HepG2 (cell line): Measurements from ENCODE around the gene APOD. TPM values are rescaled to one million over a fixed set of nuclear protein-coding genes. Genes with fewer than 3 reads are reported as not detected.

ENCODE experiments used
- EP300 ChIP-seq, 3 experiments: sonication (generic) in 1 of 3; formaldehyde crosslinking in 1 of 3; IDR thresholded peaks; 2 replicates each; pipeline versions ENCODE4 v1.5.1 to v1.6.1; 2011 to 2020; ENCODE audit warnings: low read depth in 2 of 3, low read length in 2 of 3, borderline replicate concordance in 1 of 3, improper control_type of control experiment in 1 of 3, mild to moderate bottlenecking in 1 of 3, missing genetic modification reagents in 1 of 3, moderate library complexity in 1 of 3
- FOXP1 ChIP-seq, 2 experiments: fragments of 450-650 bp in 1 of 2; IDR thresholded peaks; 2 replicates each; pipeline ENCODE4 v1.6.1; 2017 to 2018; ENCODE audit warnings: antibody characterized with exemption in 1 of 2
- HOXA9 ChIP-seq: sonication (generic); formaldehyde crosslinking; IDR thresholded peaks from 2 replicates; pipeline ENCODE4 v1.8.1; 2022; ENCODE audit warnings: missing genetic modification reagents, mild to moderate bottlenecking, moderate library complexity, borderline replicate concordance
- MLLT10 ChIP-seq: sonication (generic); formaldehyde crosslinking; IDR thresholded peaks from 2 replicates; pipeline ENCODE4 v1.4.0; 2020; ENCODE audit warnings: missing genetic modification reagents
- MXD4 ChIP-seq: IDR thresholded peaks from 2 replicates; pipeline ENCODE4 v1.6.1; 2016; ENCODE audit warnings: mild to moderate bottlenecking, missing biosample characterization, missing genetic modification reagents
- SAP130 ChIP-seq: IDR thresholded peaks from 2 replicates; pipeline ENCODE4 v1.6.1; 2016; ENCODE audit warnings: low read depth
- SRSF1 ChIP-seq: fragments of 200-400 bp; formaldehyde crosslinking; optimal IDR thresholded peaks from 2 replicates; pipeline ENCODE3; 2017; ENCODE audit warnings: mild to moderate bottlenecking, low read depth, low read length, moderate library complexity
- TBX2 ChIP-seq: sonication (generic); formaldehyde crosslinking; IDR thresholded peaks from 2 replicates; pipeline ENCODE4 v1.5.0; 2020; ENCODE audit warnings: missing genetic modification reagents, mild to moderate bottlenecking, borderline replicate concordance
- TCF7 ChIP-seq: sonication (generic); IDR thresholded peaks from 2 replicates; pipeline ENCODE4 v1.6.1; 2016; ENCODE audit warnings: antibody characterized with exemption, low read depth
- TRIM24 ChIP-seq: sonication (generic); formaldehyde crosslinking; IDR thresholded peaks from 2 replicates; pipeline ENCODE4 v1.8.0; 2022; ENCODE audit warnings: mild to moderate bottlenecking, missing genetic modification reagents
- ZNF317 ChIP-seq: sonication (generic); formaldehyde crosslinking; IDR thresholded peaks from 2 replicates; pipeline ENCODE4 v1.5.0; 2020; ENCODE audit warnings: mild to moderate bottlenecking, missing genetic modification reagents
- ZNF34 ChIP-seq: sonication (generic); formaldehyde crosslinking; IDR thresholded peaks from 2 replicates; pipeline ENCODE4 v1.4.0; 2020; ENCODE audit warnings: mild to moderate bottlenecking, missing genetic modification reagents, borderline replicate concordance
- ZNF382 ChIP-seq: sonication (generic); formaldehyde crosslinking; IDR thresholded peaks from 2 replicates; pipeline ENCODE4 v1.5.0; 2020; ENCODE audit warnings: missing genetic modification reagents, mild to moderate bottlenecking, borderline replicate concordance
- ZNF878 ChIP-seq: sonication (generic); formaldehyde crosslinking; IDR thresholded peaks from 2 replicates; pipeline ENCODE4 v1.8.1; 2023; ENCODE audit warnings: mild to moderate bottlenecking, missing genetic modification reagents, moderate library complexity
- polyA plus RNA-seq, 8 experiments: library from polyadenylated mRNA; depleted of rRNA in 3 of 8; stranded (reverse) in 7 of 8; unstranded in 1 of 8; fragments of >200 nt; fragmentation: Illumina TruSeq in 4 of 8; extraction: Trizol in 4 of 8; gene quantifications; 2 replicates each; pipeline versions ENCODE4 v1.2.1 to v1.2.3, GENCODE V29; 2011 to 2016; ENCODE audit warnings: low read depth in 4 of 8, missing spikeins in 1 of 8, mixed read lengths in 1 of 8; ENCODE audit not compliant: insufficient read depth in 1 of 8
- total RNA-seq, 5 experiments: library from RNA; depleted of rRNA; stranded (reverse); fragments of >200 nt; fragmentation: Illumina TruSeq; extraction: Trizol; gene quantifications; 2 replicates each; pipeline ENCODE4 v1.2.3, GENCODE V29; 2016; ENCODE audit warnings: low read depth in 1 of 5
- TF ChIP-seq, protein P1 (sequence below): sonication (generic); formaldehyde crosslinking; IDR thresholded peaks from 2 replicates; pipeline ENCODE4 v1.5.0; 2020; ENCODE audit warnings: missing genetic modification reagents, mild to moderate bottlenecking, borderline replicate concordance
- TF ChIP-seq, protein P2 (sequence below), 2 experiments: sonication (generic) in 1 of 2; formaldehyde crosslinking in 1 of 2; IDR thresholded peaks; 2 replicates each; pipeline versions ENCODE4 v1.4.0 to v1.6.1; 2016 to 2020; ENCODE audit warnings: borderline replicate concordance in 1 of 2, low read depth in 1 of 2, mild to moderate bottlenecking in 1 of 2, missing genetic modification reagents in 1 of 2

The APOD gene
- total and polyA plus RNA-seq, 2 of the 13 experiments (the other 11 are each of a cell fraction or from before 2014, with no cell fraction given), result not detected

- TF ChIP-seq TRIM24 (CRISPR knock-in tag) (no peak), ZNF878 (CRISPR knock-in tag) (peak; percentile 90), EP300 (IDR thresholded peaks at IDR 0.05; ENCODE audit: low read depth in 2 of 2, low read length in 2 of 2) (no peak), EP300 (CRISPR knock-in tag; IDR thresholded peaks at IDR 0.05; ENCODE audit: borderline replicate concordance) (peak; percentile 29; the same call in 1 of the 2 replicates), TBX2 (CRISPR knock-in tag) (peak; percentile 12; the same call in 1 of the 2 replicates), SAP130 (CRISPR knock-in tag) (peak; percentile 65), ZNF317 (peak; percentile 61; the same call in 1 of the 2 replicates), ZNF382 (CRISPR knock-in tag) (no peak), TCF7 (peak; percentile 57; the same call in 1 of the 2 replicates), SRSF1 (no peak), ZNF34 (CRISPR knock-in tag) (no peak), MLLT10 (CRISPR knock-in tag) (no peak), FOXP1 (IDR thresholded peaks at IDR 0.05) (no peak), FOXP1 (CRISPR knock-in tag; IDR thresholded peaks at IDR 0.05) (no peak), MXD4 (CRISPR knock-in tag) (0 out of 2 replicates have a peak, but pooled peaks have one; percentile 32), HOXA9 (CRISPR knock-in tag) (no peak)
- TF ChIP-seq, protein P1, sequence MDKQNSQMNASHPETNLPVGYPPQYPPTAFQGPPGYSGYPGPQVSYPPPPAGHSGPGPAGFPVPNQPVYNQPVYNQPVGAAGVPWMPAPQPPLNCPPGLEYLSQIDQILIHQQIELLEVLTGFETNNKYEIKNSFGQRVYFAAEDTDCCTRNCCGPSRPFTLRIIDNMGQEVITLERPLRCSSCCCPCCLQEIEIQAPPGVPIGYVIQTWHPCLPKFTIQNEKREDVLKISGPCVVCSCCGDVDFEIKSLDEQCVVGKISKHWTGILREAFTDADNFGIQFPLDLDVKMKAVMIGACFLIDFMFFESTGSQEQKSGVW (CRISPR knock-in tag), result no peak
- TF ChIP-seq, protein P2, sequence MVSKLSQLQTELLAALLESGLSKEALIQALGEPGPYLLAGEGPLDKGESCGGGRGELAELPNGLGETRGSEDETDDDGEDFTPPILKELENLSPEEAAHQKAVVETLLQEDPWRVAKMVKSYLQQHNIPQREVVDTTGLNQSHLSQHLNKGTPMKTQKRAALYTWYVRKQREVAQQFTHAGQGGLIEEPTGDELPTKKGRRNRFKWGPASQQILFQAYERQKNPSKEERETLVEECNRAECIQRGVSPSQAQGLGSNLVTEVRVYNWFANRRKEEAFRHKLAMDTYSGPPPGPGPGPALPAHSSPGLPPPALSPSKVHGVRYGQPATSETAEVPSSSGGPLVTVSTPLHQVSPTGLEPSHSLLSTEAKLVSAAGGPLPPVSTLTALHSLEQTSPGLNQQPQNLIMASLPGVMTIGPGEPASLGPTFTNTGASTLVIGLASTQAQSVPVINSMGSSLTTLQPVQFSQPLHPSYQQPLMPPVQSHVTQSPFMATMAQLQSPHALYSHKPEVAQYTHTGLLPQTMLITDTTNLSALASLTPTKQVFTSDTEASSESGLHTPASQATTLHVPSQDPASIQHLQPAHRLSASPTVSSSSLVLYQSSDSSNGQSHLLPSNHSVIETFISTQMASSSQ (IDR thresholded peaks at IDR 0.05; ENCODE audit: low read depth), result no peak
- TF ChIP-seq, protein P2 (CRISPR knock-in tag; IDR thresholded peaks at IDR 0.05; ENCODE audit: borderline replicate concordance), result no peak
Measured at GRCh38 chr3:195549931-195550519, 33.7 kb downstream of the APOD start (continued).
